Neural cell (in vitro differentiated cells): Measurements from ENCODE around the gene DHX8. TPM values are rescaled to one million over a fixed set of nuclear protein-coding genes. Genes with fewer than 3 reads are reported as not detected.

Experiments used
- H2AFZ ChIP-seq: fragments of 200-600, 300-800 bp; sonication (generic), shearing (Covaris generic); 2 replicates; pipeline ENCODE4 v1.6.0; 2014; ENCODE audit warnings: low read depth, mild to moderate bottlenecking, antibody characterized with exemption, low read length, moderate library complexity
- H3F3A ChIP-seq: fragments of 200-600 bp; shearing (Covaris generic); 2 replicates; pipeline ENCODE4 v1.6.1; 2016; ENCODE audit warnings: mild to moderate bottlenecking, moderate library complexity, mixed read lengths, antibody characterized with exemption, low read length; ENCODE audit not compliant: insufficient read depth, poor library complexity, severe bottlenecking
- H3K27ac ChIP-seq: fragments of 200-600, 300-800 bp; sonication (generic), shearing (Covaris generic); 2 replicates; pipeline ENCODE4 v1.5.1; 2014; ENCODE audit warnings: mild to moderate bottlenecking, low read length, moderate library complexity
- H3K27me3 ChIP-seq: fragments of 300-800, 200-600 bp; sonication (generic), shearing (Covaris generic); 2 replicates; pipeline ENCODE4 v1.6.0; 2014; ENCODE audit warnings: mild to moderate bottlenecking, low read depth, low read length, moderate library complexity; ENCODE audit not compliant: insufficient read depth
- H3K36me3 ChIP-seq: fragments of 300-800, 200-600 bp; sonication (generic), shearing (Covaris generic); 2 replicates; pipeline ENCODE4 v1.5.1; 2014; ENCODE audit warnings: mild to moderate bottlenecking, antibody characterized with exemption, low read length, moderate library complexity; ENCODE audit not compliant: insufficient read depth
- H3K4me2 ChIP-seq: fragments of 300-800, 200-600 bp; sonication (generic), shearing (Covaris generic); 2 replicates; pipeline ENCODE4 v1.6.0; 2014; ENCODE audit warnings: mild to moderate bottlenecking, low read length
- H3K4me3 ChIP-seq: fragments of 300-800, 200-600 bp; sonication (generic), shearing (Covaris generic); 2 replicates; pipeline ENCODE4 v1.5.1; 2014; ENCODE audit warnings: mild to moderate bottlenecking, low read length, moderate library complexity
- H3K79me2 ChIP-seq: fragments of 200-600 bp; shearing (Covaris generic); replicated peaks from 2 replicates; pipeline ENCODE4 v1.6.0; 2014; ENCODE audit warnings: mild to moderate bottlenecking, low read length, moderate library complexity; ENCODE audit not compliant: insufficient read depth
- H3K9ac ChIP-seq: fragments of 300-800, 200-600 bp; sonication (generic), shearing (Covaris generic); 2 replicates; pipeline ENCODE4 v1.6.1; 2016; ENCODE audit warnings: mild to moderate bottlenecking, low read length, mixed read lengths
- H3K9me2 ChIP-seq: fragments of 200-600 bp; shearing (Covaris generic); 2 replicates; pipeline ENCODE4 v1.6.1; 2016; ENCODE audit warnings: mild to moderate bottlenecking, low read length, mixed read lengths; ENCODE audit not compliant: insufficient read depth
- H3K9me3 ChIP-seq: fragments of 200-600, 300-800 bp; sonication (generic), shearing (Covaris generic); 2 replicates; pipeline ENCODE4 v1.6.1; 2016; ENCODE audit warnings: mild to moderate bottlenecking, mixed run types, low read length, moderate library complexity, mixed read lengths
- H4K20me1 ChIP-seq: fragments of 200-600 bp; shearing (Covaris generic); 2 replicates; pipeline ENCODE4 v1.6.1; 2016; ENCODE audit warnings: mild to moderate bottlenecking, mixed run types; ENCODE audit not compliant: insufficient read depth
- CTCF ChIP-seq: fragments of 450-650 bp; IDR thresholded peaks from 2 replicates; pipeline ENCODE4 v1.5.1; 2014; ENCODE audit warnings: antibody characterized with exemption, mild to moderate bottlenecking, moderate library complexity; ENCODE audit not compliant: poor library complexity, severe bottlenecking
- EP300 ChIP-seq: fragments of 450-650 bp; conservative IDR thresholded peaks from 2 replicates; pipeline ENCODE4 v1.6.1; 2014; ENCODE audit warnings: antibody characterized with exemption, mild to moderate bottlenecking, moderate library complexity; ENCODE audit not compliant: poor library complexity, severe bottlenecking
- EZH2 ChIP-seq: fragments of 200-600, 300-800 bp; shearing (Covaris generic), sonication (generic); IDR thresholded peaks from 2 replicates; pipeline ENCODE4 v1.6.1; 2014; ENCODE audit warnings: antibody characterized with exemption, low read length, borderline replicate concordance, mild to moderate bottlenecking; ENCODE audit not compliant: insufficient read depth, poor library complexity, severe bottlenecking
- MXI1 ChIP-seq: fragments of 450-650 bp; conservative IDR thresholded peaks from 2 replicates; pipeline ENCODE4 v1.6.1; 2014; ENCODE audit warnings: antibody characterized with exemption, mild to moderate bottlenecking; ENCODE audit not compliant: poor library complexity, severe bottlenecking
- POLR2AphosphoS5 ChIP-seq: IDR thresholded peaks from 2 replicates; pipeline ENCODE4 v1.6.1; 2012
- RAD21 ChIP-seq: fragments of 450-650 bp; conservative IDR thresholded peaks from 2 replicates; pipeline ENCODE4 v1.6.1; 2014; ENCODE audit warnings: antibody characterized with exemption, mild to moderate bottlenecking, moderate library complexity
- REST ChIP-seq: IDR thresholded peaks from 2 replicates; pipeline ENCODE4 v1.6.1; 2012; ENCODE audit warnings: borderline replicate concordance
- SMC3 ChIP-seq: fragments of 450-650 bp; conservative IDR thresholded peaks from 2 replicates; pipeline ENCODE4 v1.6.1; 2014; ENCODE audit warnings: antibody characterized with exemption, mild to moderate bottlenecking, moderate library complexity; ENCODE audit not compliant: poor library complexity
- TAF1 ChIP-seq: IDR thresholded peaks from 2 replicates; pipeline ENCODE4 v1.6.1; 2012; ENCODE audit warnings: low read depth
- polyA plus RNA-seq: library from polyadenylated mRNA; depleted of rRNA; stranded (reverse); fragments of >200 nt; gene quantifications from 2 replicates; pipeline ENCODE4 v1.2.3, GENCODE V29; 2014

Gene DHX8
- polyA plus RNA-seq, 1 donor from 2014 or later: 19.4 TPM

GRCh38 chr17:43517615-43518386 is 34.0 kb downstream of the DHX8 start:
- Histone ChIP-seq H3K79me2 (no peaks in the 10 kb centered on the region), H3K27me3 (no peaks in the 10 kb centered on the region), H3K9me2 (no peaks in the 10 kb centered on the region), H3F3A (no peaks in the 10 kb centered on the region), H3K4me3 (no peak overlapping the region), H3K36me3 (peaks cover 6% of the 10 kb centered on the region), H4K20me1 (no peaks in the 10 kb centered on the region), H3K4me2 (no peak overlapping the region), H3K9me3 (no peaks in the 10 kb centered on the region), H2AFZ (no peak overlapping the region), H3K9ac (no peak overlapping the region), H3K27ac (no peak overlapping the region)
- no peak for TF ChIP-seq CTCF
- TF ChIP-seq REST: no peak
- TF ChIP-seq EP300: no peak
- no peak for TF ChIP-seq RAD21
- no peak for TF ChIP-seq EZH2
- no peak for TF ChIP-seq MXI1
- no peak for TF ChIP-seq TAF1
- TF ChIP-seq POLR2AphosphoS5: no peak
- no peak for TF ChIP-seq SMC3

- Histone ChIP-seq H3K27me3 (no peaks in the 10 kb centered on the region), H3K9me3 (no peaks in the 10 kb centered on the region), H2AFZ (no peak overlapping the region), H3K79me2 (no peaks in the 10 kb centered on the region), H3K9me2 (no peaks in the 10 kb centered on the region), H4K20me1 (no peaks in the 10 kb centered on the region), H3K9ac (no peak overlapping the region), H3F3A (no peaks in the 10 kb centered on the region), H3K4me3 (no peak overlapping the region), H3K36me3 (peaks cover 6% of the 10 kb centered on the region), H3K4me2 (no peak overlapping the region), H3K27ac (no peak overlapping the region)
- no peak for TF ChIP-seq POLR2AphosphoS5
These were observed 37.6 kb downstream of the DHX8 start for GRCh38 chr17:43521389-43521788.
